AG09309 (cell line): ENCODE results near the gene LMO7.

Experiments
- DNase-seq: peaks from one replicate; pipeline ENCODE4 v3.0.0-alpha.2; 2010; ENCODE audit warnings: low read depth
- H3K4me3 ChIP-seq: 2 replicates; pipeline ENCODE4 v1.5.1; 2011; ENCODE audit warnings: mild to moderate bottlenecking, low read depth, low read length, moderate library complexity; ENCODE audit not compliant: control insufficient read depth
- CTCF ChIP-seq: IDR thresholded peaks from 2 replicates; pipeline ENCODE4 v1.5.1; 2011; ENCODE audit warnings: mild to moderate bottlenecking, low read depth, low read length, inconsistent platforms; ENCODE audit not compliant: insufficient read depth, control insufficient read depth; ENCODE audit errors: missing control alignments

The LMO7 gene

GRCh38 chr13:75843074-75843473 lies 206.9 kb downstream of the LMO7 start:
- DNase-seq, result no peak
- TF ChIP-seq CTCF, result no peak

GRCh38 chr13:75843991-75844390 lies 207.9 kb downstream of the LMO7 start:
- no peak for DNase-seq
- H3K4me3 ChIP-seq, result no peak overlapping the region
- no peak for TF ChIP-seq CTCF

More at GRCh38 chr13:75843074-75843473, 206.9 kb downstream of the LMO7 start:
- H3K4me3 ChIP-seq, result no peak overlapping the region

DNA sequence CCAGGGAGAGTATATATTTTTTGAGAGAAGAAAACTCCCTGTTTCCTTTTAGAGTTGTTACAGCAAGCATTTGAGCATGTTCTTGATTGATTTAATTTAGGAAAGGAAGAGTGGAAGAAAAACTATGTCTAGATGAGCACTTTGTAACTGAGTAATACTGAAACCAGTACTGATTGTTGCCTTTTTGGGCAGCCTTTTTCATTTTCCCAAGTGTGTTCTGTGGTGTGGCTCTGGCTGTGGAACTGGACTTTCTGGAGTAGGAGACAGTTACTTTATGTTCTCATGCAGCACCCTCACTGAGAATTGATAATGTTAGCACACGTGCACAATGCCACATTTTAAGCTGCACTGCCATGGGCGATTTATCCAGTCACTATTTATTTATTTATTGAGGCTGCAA lies 211.5 kb downstream of the LMO7 start:
- no peak for DNase-seq
- no peak for TF ChIP-seq CTCF
- H3K4me3 ChIP-seq, result no peak overlapping the region

DNA sequence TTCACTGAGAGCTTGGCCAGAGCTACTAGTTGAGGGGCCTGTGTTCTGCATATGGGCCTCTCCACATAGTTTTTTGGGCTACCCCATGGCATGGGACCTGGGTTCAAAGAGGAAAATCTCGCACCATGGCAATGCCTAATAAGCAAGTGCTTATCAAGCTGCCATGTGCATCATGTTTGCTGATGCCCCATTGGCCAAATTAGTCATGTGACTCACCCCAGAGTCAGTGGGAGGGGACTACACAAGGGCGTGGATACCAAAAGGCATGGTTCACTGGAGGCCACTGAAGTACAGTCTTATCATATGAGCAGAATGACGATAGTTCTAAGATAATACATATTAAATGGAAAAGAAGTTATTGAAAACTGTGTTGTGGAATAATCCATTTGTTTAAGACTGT lies 214.8 kb downstream of the LMO7 start:
- DNase-seq, result no peak
- no peak for TF ChIP-seq CTCF
- no peak overlapping the region for H3K4me3 ChIP-seq

GRCh38 chr13:75855216-75855615 lies 219.1 kb downstream of the LMO7 start:
- no peak for TF ChIP-seq CTCF
- no peak for DNase-seq
- H3K4me3 ChIP-seq, result no peak overlapping the region

DNA sequence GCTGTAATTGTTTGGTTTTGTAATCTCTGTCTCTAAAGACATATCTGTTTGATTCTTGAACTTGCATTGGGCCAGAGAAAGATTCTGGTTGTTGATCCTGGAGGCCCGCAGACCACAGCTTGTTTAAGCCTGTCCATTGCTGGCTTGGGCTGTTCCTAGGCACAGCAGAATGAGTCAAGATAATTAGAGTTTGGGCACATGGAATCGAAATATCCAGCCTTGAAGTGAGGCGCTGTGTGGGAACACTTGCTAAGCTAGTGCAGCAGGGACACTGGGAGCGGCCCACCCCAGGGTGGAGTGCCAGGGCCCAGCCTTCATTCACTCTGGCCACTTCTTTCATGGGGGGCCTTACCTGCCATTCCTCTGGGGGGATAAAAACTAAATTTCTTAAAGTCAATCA lies 219.7 kb downstream of the LMO7 start:
- no peak overlapping the region for H3K4me3 ChIP-seq
- no peak for TF ChIP-seq CTCF
- DNase-seq, result no peak

DNA sequence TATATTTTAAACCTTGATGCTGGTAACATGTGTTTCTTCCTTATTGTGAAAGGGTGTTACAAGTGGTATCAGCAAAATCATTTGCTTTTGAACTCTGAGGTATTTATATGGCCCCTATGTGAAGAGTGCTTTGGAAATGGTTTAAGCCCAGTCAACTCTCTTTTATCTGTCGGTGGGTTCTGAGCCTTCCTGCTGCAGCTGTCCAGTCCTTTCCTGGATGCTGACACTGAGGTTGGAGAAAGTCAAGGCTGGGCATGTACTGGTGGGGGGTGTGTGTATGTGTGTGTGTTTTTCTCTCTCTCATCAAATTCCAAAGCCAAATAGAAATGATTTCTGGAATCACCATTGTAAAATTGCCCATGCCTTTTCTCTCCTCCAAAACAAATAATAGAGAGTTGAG lies 221.2 kb downstream of the LMO7 start:
- DNase-seq, result no peak
- no peak for TF ChIP-seq CTCF
- H3K4me3 ChIP-seq, result no peak overlapping the region
